ENCODE results near the gene BNIP2.

GRCh38 chr15:59722037-59722436 lies 32.9 kb upstream of the BNIP2 start:
- TF ChIP-seq CTCF (IDR thresholded peaks at IDR 0.05) (no peak), POLR2AphosphoS5 (IDR thresholded peaks at IDR 0.05; ENCODE audit: insufficient read depth in 1 of 2, low read depth in 1 of 2) (no peak)
